GM18511 (cell line): ENCODE data around the gene BEST2.

Experiments used
- ATAC-seq: cut with Tn5 transposase; IDR thresholded peaks from one replicate; pipeline ENCODE4 v1.9.1; 2021; ENCODE audit warnings: mild to moderate bottlenecking, moderate library complexity; ENCODE audit not compliant: unreplicated experiment

The BEST2 gene

GRCh38 chr19:12727745-12728433 is 23.7 kb upstream of the BEST2 start:
- ATAC-seq = no peak

- no peak for ATAC-seq
Observed at GRCh38 chr19:12730064-12730463, 21.5 kb upstream of the BEST2 start.

DNA sequence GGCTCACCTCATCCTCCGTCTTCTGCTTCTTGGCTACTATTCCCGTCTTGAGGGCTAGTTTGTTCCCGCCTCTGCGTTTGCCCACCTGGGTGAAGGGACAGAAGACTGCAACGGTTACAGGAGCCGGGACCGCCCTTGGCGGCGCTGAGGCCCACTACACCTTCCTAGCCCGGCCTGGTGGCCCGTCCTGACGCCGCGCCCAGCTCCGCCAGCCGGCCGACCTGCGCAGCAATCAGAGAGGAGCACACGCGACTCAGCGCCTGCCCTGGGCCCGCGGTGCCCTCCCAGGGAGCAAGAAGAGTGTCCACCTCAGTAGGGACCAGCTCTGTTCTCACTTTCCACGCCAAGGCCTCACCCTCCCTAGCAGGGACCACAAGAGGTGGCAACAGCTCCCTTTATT is 20.3 kb upstream of the BEST2 start:
- no peak for ATAC-seq

- ATAC-seq = no peak
Observed at GRCh38 chr19:12733369-12734214, 18.0 kb upstream of the BEST2 start.

DNA sequence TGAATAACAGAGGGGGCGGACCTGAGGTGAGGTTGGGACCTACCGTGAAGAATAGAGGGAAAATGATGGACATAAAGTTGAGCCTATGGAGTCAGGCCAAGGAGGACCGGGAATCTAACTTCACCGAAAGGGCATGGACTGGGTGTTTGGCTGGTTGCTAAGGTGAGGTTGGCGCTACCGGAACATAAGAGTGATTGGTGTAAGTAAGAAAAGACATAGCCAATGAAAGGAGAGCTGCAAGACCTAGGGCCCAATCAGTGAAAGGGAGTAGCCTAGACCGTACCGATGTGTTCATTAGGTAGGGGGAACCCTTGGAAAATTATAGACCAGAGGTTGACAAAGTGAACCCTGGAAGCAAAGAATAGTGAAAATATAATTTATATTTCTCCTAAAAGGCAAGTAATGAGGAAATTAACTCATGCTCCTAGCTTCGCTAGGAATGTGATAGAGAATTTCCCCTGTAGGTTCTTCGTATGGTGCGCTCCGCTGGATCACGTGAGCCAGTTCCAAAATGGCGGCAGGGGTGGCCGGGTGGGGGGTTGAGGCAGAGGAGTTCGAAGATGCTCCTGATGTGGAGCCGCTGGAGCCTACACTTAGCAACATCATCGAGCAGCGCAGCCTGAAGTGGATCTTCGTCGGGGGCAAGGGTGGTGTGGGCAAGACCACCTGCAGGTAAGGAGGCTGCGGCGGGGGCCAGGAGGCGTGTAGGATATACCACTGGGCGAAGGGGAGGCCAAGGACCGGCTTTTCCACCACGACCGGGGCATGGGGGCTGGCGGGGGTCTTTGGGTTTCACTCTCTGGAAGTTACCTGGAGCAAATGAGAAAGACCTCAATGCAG is 14.4 kb upstream of the BEST2 start, which contains the start of gene GET3:
TSS of gene GET3 (plus strand) at position 503 of the 840 bp plus-strand sequence. CDS start at position 512, 9 bp downstream.
- ATAC-seq = peak; percentile 83

- no peak for ATAC-seq
Observed at GRCh38 chr19:12737835-12738351, 13.7 kb upstream of the BEST2 start.

GRCh38 chr19:12745166-12745897 is 6.3 kb upstream of the BEST2 start:
- no peak for ATAC-seq

DNA sequence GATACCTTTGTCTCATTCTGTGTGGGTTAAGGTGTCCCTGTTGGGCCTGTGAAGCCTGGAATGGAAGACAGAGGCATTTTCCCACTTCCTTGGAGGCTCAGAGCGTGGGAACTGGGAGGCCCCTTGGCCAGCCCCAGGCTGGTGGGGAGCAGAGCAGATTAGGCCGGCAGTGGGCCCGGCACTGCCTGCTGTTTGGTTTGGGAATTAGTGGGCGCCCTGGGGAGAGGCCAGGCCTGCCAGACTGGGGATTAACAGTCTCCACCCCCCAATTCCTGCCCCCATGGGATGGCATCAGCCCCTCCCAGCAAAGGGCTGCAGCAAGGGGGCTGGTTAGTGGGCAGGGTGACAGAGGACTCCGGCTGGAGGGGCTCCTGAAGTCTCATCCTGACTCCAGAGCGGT is 3.1 kb upstream of the BEST2 start:
- no peak for ATAC-seq

- ATAC-seq = no peak
Observed at GRCh38 chr19:12749938-12750521, 1.6 kb upstream of the BEST2 start.

GRCh38 chr19:12750851-12751250 is 740 bp upstream of the BEST2 start:
- ATAC-seq = no peak

GRCh38 chr19:12752056-12752781 is 628 bp downstream of the BEST2 start:
- no peak for ATAC-seq

DNA sequence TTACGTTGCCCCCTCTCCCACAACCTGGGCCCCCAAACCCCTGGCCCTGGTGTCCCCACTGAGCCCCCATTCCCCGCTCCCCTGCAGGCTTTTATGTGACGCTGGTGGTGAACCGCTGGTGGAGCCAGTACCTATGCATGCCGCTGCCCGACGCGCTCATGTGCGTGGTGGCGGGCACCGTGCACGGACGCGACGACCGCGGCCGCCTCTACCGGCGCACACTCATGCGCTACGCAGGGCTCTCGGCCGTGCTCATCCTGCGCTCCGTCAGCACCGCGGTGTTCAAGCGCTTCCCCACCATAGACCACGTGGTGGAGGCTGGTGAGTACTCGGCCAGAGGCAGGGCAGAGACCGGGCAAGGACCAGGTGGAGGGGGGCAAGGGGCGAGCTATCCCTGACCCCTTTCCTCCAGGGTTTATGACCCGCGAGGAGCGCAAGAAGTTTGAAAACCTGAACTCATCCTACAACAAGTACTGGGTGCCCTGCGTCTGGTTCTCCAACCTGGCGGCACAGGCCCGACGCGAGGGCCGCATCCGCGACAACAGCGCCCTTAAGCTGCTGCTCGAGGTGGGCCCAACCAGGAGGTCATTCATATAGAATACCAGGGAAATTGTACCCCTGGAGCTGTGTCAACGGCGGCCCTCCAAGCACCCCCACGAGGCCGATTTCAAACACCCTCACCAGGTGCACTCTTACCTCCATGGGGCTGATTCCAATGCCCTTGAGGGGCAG is 3.0 kb downstream of the BEST2 start:
- no peak for ATAC-seq

- no peak for ATAC-seq
Observed at GRCh38 chr19:12756150-12756883, 4.7 kb downstream of the BEST2 start.

GRCh38 chr19:12757544-12758274 is 6.1 kb downstream of the BEST2 start:
- ATAC-seq = no peak

- no peak for ATAC-seq
Observed at GRCh38 chr19:12759686-12760085, 8.1 kb downstream of the BEST2 start.

- no peak for ATAC-seq
Observed at GRCh38 chr19:12763100-12763499, 11.5 kb downstream of the BEST2 start.

DNA sequence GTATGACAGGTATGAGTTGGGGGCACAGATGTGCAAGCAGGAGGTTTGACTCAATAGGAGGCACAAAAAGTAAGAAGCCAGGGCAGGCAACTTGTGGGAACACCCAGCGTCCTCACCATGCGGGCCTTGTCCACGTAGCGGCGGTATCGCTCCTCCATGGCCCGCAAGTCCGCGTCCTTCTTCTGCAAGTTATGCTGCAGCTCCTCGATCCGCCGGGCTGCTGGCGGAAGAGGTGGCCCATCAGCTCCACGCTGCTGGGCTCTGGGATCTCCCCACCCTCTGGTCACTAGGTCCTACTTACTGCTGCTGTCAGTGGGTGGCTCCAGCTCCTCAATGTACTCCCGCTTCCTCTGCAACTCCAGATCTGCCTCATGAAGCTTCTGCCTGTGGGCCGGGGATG is 13.1 kb downstream of the BEST2 start:
- no peak for ATAC-seq
